GM10847 (cell line): ENCODE results near the gene LONP2.

Experiments used
- POLR2A ChIP-seq: IDR thresholded peaks from 2 replicates; pipeline ENCODE4 v1.6.1; 2011; ENCODE audit not compliant: insufficient read length; ENCODE audit errors: extremely low read depth

The LONP2 gene

DNA sequence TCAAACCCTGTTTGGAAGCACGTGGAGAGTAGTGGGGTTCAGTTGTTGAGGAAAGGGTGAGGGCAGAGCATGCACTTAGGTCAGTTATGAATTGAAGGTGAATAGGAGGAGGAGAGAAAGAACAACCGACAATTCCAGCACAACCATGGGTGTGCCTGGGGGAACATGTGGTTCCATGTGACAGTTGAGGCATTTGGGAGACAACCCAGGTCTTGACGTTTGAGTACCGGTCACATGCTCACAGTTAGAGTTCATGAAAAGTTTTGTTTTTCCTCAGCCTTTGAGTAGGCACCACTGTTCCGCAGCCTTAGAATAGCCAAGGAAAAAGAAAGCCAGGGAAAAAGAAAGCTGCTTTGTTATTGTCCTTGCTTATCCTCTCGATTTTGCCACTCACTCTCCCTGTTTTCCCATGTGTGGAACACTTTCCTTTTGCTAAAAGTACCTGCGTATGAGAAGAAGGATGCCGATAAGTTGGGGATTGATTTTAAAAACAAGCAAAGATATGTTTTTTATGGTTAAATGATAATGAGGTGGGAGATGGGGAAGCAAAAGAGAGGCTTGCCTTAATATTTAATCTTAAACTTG, 28.8 kb downstream of the LONP2 start:
- TF ChIP-seq POLR2A, result no peak

DNA sequence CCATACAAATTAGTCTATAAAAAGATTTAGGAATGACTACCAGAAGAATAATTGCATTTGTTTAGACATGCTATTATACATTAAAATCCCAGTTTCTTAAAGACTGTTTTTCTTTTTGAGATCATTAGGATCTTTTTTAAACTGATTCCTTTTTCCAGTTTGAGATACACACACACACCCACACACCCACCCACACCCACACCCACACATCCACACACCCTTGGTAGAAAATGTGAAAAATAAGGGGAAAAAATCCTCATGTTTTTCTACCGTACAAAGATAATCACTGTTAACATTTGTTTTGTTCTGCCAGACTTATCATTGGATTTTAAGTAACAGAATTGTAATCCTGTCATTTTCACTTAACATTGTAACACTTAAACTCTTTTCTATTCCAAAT, 30.4 kb downstream of the LONP2 start:
- TF ChIP-seq POLR2A, result no peak

GRCh38 chr16:48276102-48276501, 32.0 kb downstream of the LONP2 start:
- no peak for TF ChIP-seq POLR2A

- TF ChIP-seq POLR2A, result no peak
Observed at GRCh38 chr16:48277158-48277557, 33.1 kb downstream of the LONP2 start.

- TF ChIP-seq POLR2A, result no peak
Observed at GRCh38 chr16:48279199-48279598, 35.1 kb downstream of the LONP2 start.

DNA sequence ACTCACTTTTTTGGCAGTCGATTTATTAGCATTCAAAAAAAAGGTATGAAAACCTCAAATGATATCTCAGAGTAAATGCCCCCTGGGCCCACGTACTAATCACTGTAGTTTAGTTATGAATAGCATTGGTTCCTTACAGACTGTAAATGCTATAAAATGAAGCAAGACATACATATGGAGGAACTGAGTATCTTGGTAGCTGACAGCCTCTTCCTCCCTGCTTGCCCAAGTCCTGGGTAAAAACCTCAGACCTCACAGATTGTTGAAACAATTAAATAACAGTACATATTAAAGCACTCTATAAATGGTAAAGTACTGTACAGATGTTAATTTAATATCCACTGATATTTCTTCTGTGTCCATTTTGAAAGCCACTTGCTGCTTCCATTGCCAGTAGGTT, 36.4 kb downstream of the LONP2 start:
- TF ChIP-seq POLR2A, result no peak

- TF ChIP-seq POLR2A, result no peak
Observed at GRCh38 chr16:48282636-48283263, 38.6 kb downstream of the LONP2 start.

- no peak for TF ChIP-seq POLR2A
Observed at GRCh38 chr16:48284772-48285409, 40.8 kb downstream of the LONP2 start.

GRCh38 chr16:48287239-48287638, 43.1 kb downstream of the LONP2 start:
- no peak for TF ChIP-seq POLR2A

DNA sequence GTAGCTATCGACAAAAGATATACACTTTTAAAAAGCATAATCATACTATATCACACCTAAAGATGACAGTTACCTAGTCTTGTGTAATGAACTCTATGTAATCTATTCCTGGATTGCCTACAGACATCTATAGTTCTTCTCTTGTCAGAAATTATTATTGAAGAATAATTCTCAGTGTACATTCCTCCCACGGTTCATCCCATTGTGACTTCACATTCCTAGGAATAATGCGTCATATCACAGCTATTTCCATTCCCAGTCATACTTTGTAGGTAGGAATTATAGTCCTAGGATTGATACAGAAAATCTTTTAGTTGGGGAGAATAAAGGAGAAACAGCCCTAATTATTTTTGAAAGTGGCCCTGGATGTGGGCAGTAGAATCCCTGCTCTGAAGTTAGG, 47.2 kb downstream of the LONP2 start:
- no peak for TF ChIP-seq POLR2A

GRCh38 chr16:48291754-48292153, 47.7 kb downstream of the LONP2 start:
- TF ChIP-seq POLR2A, result no peak

DNA sequence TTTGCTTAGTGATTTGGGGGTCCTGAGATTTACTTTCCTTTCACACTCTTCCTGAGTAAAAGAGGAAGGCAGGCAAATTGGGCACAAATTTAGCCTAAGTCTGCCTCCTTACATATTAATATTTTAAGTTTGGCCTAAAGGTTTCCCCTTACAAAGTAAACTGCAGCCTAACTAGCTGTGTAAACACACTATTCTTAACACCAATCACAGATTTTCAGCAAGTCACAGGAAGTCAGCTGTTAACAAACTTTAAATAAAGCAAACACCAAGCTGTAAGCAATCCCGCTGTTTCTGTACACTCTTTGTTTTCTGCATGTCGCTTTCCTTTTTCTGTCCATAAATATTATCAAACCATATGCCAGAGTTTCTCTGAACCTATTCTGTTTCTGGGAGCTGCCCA, 48.4 kb downstream of the LONP2 start:
- TF ChIP-seq POLR2A, result no peak

DNA sequence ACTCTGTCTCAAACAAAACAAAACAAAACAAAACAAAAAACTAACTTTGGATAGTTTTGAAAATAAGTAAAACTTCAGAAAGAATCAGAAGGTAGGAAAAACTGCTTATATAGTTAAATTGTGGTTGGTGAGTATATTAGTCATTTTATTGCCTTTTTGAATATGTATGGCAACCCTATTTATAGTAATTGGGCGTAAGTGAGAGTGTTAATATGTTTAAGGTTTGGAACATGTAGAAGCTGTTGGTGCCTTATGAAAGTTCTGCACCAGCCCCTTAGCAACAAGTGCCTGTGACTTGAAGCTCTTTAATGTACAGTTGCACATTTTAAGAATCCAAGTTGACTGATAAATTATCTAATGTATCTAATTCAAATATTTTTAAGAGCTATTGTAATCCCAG, 50.6 kb downstream of the LONP2 start:
- TF ChIP-seq POLR2A, result no peak

DNA sequence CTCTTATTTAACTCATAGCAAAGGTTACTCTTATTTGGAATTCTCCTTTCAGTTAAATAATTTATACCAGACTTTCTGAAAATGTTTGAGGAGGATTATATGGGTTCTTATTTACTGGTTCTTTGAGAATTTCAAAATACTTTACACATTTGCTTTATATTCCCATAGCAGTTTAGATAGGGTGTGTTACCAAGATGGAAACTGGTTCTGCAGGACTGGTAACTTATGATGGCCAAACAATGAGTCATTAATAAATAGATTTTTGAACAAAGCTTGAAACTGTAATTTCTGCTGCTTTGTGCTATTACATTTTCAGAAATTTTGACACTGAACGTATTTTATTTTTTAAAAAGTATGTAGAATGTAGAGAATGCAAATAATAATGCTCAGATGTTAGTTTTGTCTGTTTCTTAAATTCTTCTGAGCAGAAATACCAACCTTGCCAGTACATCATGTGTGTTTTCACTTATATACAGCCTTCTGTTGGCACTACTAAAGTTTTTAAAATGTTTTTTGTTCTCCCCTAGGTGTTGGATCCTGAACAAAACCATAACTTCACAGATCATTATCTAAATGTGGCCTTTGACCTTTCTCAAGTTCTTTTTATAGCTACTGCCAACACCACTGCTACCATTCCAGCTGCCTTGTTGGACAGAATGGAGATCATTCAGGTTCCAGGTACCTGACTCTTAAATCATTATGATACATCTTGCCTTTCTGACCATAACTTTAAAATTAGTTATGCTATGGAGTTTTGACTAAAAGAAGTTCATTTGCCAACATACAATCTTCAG, 51.6 kb downstream of the LONP2 start:
- no peak for TF ChIP-seq POLR2A

DNA sequence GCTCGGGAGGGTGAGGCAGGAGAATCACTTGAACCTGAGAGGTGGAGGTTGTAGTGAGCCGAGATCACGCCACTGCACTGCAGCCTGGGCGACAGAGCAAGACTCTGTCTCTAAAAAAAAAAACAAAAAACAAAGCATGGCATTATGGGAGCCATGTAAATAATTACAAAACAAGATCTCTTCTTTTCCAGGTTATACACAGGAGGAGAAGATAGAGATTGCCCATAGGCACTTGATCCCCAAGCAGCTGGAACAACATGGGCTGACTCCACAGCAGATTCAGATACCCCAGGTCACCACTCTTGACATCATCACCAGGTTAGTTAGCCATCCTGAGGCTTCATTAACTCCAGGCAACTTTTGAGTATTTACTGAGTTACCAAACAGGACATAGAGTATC, 55.4 kb downstream of the LONP2 start:
- no peak for TF ChIP-seq POLR2A

DNA sequence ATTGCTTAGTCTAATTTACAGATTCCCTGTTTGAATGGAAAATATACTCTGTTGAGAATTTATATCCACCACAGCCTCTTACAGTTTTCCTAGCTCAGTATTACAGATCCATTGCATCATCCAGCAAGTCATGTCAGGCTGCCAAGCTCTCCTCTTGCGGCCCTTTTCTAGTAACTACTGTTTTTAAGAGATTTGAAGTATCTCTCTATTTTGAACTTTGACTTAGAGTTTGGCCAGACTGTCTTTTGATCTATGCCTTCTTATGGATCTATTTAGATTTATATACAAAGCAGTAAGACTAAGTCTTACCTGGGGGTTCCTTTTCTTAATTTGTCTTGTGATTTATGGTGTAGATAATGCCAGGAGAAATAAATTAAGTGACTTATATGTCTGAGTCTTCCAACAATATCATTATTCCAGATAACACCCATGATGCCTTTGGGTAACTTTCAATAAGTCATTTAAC, 56.3 kb downstream of the LONP2 start:
- TF ChIP-seq POLR2A, result no peak
